ENCODE measurements around the gene ATP2C1.

The ATP2C1 gene

GRCh38 chr3:130926504-130926903 is 32.6 kb downstream of the ATP2C1 start:
- no peak for DNase-seq (ENCODE audit: low read depth in 1 of 2, low spot score in 1 of 2)
- Histone ChIP-seq H3K27me3 (ENCODE audit: insufficient read depth, poor library complexity, severe bottlenecking) (no peaks in the 10 kb centered on the region), H3K4me3 (replicated peaks; ENCODE audit: insufficient read depth, low read length) (no peak overlapping the region), H3K27ac (replicated peaks) (no peak overlapping the region)
- TF ChIP-seq REST (IDR thresholded peaks at IDR 0.05; ENCODE audit: insufficient replicate concordance, low read depth) = no peak
- no peak for TF ChIP-seq POLR2AphosphoS5 (IDR thresholded peaks at IDR 0.05; ENCODE audit: low read depth)
- TF ChIP-seq, protein P1, sequence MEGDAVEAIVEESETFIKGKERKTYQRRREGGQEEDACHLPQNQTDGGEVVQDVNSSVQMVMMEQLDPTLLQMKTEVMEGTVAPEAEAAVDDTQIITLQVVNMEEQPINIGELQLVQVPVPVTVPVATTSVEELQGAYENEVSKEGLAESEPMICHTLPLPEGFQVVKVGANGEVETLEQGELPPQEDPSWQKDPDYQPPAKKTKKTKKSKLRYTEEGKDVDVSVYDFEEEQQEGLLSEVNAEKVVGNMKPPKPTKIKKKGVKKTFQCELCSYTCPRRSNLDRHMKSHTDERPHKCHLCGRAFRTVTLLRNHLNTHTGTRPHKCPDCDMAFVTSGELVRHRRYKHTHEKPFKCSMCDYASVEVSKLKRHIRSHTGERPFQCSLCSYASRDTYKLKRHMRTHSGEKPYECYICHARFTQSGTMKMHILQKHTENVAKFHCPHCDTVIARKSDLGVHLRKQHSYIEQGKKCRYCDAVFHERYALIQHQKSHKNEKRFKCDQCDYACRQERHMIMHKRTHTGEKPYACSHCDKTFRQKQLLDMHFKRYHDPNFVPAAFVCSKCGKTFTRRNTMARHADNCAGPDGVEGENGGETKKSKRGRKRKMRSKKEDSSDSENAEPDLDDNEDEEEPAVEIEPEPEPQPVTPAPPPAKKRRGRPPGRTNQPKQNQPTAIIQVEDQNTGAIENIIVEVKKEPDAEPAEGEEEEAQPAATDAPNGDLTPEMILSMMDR (IDR thresholded peaks at IDR 0.05; ENCODE audit: insufficient read depth, low read length) = no peak
- no peak for TF ChIP-seq SPI1 (IDR thresholded peaks at IDR 0.05; ENCODE audit: borderline replicate concordance, low read depth)
- TF ChIP-seq GABPA (IDR thresholded peaks at IDR 0.05; ENCODE audit: low read depth) = no peak

GRCh38 chr3:130929804-130930203 is 35.9 kb downstream of the ATP2C1 start:
- H3K27ac ChIP-seq (replicated peaks) = no peak overlapping the region
- TF ChIP-seq, protein P1 (IDR thresholded peaks at IDR 0.05; ENCODE audit: insufficient read depth, low read length) = no peak
- no peak for TF ChIP-seq GABPA (IDR thresholded peaks at IDR 0.05; ENCODE audit: low read depth)
- no peak for TF ChIP-seq REST (IDR thresholded peaks at IDR 0.05; ENCODE audit: insufficient replicate concordance, low read depth)
- no peak for TF ChIP-seq SPI1 (IDR thresholded peaks at IDR 0.05; ENCODE audit: borderline replicate concordance, low read depth)
- no peak for TF ChIP-seq POLR2AphosphoS5 (IDR thresholded peaks at IDR 0.05; ENCODE audit: low read depth)
- H3K4me3 ChIP-seq (replicated peaks; ENCODE audit: insufficient read depth, low read length) = no peak overlapping the region
- H3K27me3 ChIP-seq (ENCODE audit: insufficient read depth, poor library complexity, severe bottlenecking) = no peaks in the 10 kb centered on the region
- DNase-seq (ENCODE audit: low read depth in 1 of 2, low spot score in 1 of 2) = no peak

GRCh38 chr3:130932979-130933378 is 39.1 kb downstream of the ATP2C1 start:
- Histone ChIP-seq H3K27me3 (ENCODE audit: insufficient read depth, poor library complexity, severe bottlenecking) (no peaks in the 10 kb centered on the region), H3K27ac (replicated peaks) (no peak overlapping the region), H3K4me3 (replicated peaks; ENCODE audit: insufficient read depth, low read length) (no peak overlapping the region)
- TF ChIP-seq, protein P1 (IDR thresholded peaks at IDR 0.05; ENCODE audit: insufficient read depth, low read length) = no peak
- TF ChIP-seq GABPA (IDR thresholded peaks at IDR 0.05; ENCODE audit: low read depth) (no peak), REST (IDR thresholded peaks at IDR 0.05; ENCODE audit: insufficient replicate concordance, low read depth) (no peak), POLR2AphosphoS5 (IDR thresholded peaks at IDR 0.05; ENCODE audit: low read depth) (no peak), SPI1 (IDR thresholded peaks at IDR 0.05; ENCODE audit: borderline replicate concordance, low read depth) (no peak)
- DNase-seq (ENCODE audit: low read depth in 1 of 2, low spot score in 1 of 2) = no peak
